Measurements from ENCODE around the gene ST7.

DNA sequence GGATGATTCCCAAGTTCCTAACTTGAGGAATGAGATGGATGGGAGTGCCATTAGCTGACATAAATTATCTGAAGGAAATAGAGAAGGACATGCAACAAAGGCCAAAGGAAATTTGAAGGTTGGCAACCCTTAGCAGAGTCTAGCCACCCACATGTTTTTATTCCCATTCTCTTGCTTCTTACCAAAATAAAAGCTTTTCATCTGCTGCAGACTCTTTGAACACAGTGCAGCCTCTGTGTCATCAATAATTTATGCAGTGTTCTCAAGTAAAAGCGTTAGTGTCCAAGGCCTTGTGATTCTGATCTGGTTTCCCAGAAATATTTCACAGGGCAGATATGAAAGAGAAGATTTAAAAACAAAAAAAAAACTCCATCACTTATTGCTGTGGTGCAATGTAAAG lies 98.5 kb downstream of the ST7 start:
- TF ChIP-seq, protein P1, sequence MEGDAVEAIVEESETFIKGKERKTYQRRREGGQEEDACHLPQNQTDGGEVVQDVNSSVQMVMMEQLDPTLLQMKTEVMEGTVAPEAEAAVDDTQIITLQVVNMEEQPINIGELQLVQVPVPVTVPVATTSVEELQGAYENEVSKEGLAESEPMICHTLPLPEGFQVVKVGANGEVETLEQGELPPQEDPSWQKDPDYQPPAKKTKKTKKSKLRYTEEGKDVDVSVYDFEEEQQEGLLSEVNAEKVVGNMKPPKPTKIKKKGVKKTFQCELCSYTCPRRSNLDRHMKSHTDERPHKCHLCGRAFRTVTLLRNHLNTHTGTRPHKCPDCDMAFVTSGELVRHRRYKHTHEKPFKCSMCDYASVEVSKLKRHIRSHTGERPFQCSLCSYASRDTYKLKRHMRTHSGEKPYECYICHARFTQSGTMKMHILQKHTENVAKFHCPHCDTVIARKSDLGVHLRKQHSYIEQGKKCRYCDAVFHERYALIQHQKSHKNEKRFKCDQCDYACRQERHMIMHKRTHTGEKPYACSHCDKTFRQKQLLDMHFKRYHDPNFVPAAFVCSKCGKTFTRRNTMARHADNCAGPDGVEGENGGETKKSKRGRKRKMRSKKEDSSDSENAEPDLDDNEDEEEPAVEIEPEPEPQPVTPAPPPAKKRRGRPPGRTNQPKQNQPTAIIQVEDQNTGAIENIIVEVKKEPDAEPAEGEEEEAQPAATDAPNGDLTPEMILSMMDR (conservative IDR thresholded peaks at IDR 0.05 in 1 of 2, IDR thresholded peaks at IDR 0.05 in 1 of 2; ENCODE audit: low read depth in 1 of 2, low read length in 2 of 2) = no peak
- TF ChIP-seq EZH2 (IDR thresholded peaks at IDR 0.05; ENCODE audit: low read length, missing control alignments) = no peak

Data from fibroblast of lung (primary cell).